Kasumi-1 (cell line): ENCODE data around the gene CDC14B.

ENCODE experiments used
- DNase-seq, 2 experiments: peaks; one replicate each; lab custom pipeline; 2025; lab: John Stamatoyannopoulos, UW

The CDC14B gene

GRCh38 chr9:96484521-96484931 lies 135.1 kb downstream of the CDC14B start:
- DNase-seq: no peak

- no peak for DNase-seq
Measured at GRCh38 chr9:96483733-96484390, 135.8 kb downstream of the CDC14B start.

- DNase-seq: no peak
Measured at GRCh38 chr9:96483197-96483596, 136.4 kb downstream of the CDC14B start.

- DNase-seq: no peak
Measured at GRCh38 chr9:96482476-96482875, 137.2 kb downstream of the CDC14B start.

- DNase-seq: no peak
Measured at GRCh38 chr9:96480736-96481135, 138.9 kb downstream of the CDC14B start.

GRCh38 chr9:96478829-96479371 lies 140.7 kb downstream of the CDC14B start:
- no peak for DNase-seq

- no peak for DNase-seq
Measured at GRCh38 chr9:96476591-96476990, 143.1 kb downstream of the CDC14B start.

GRCh38 chr9:96476013-96476412 lies 143.6 kb downstream of the CDC14B start:
- no peak for DNase-seq

- DNase-seq: no peak
Measured at GRCh38 chr9:96467784-96468183, 151.9 kb downstream of the CDC14B start.

- DNase-seq: no peak
Measured at GRCh38 chr9:96464426-96464825, 155.2 kb downstream of the CDC14B start.

GRCh38 chr9:96462541-96462940 lies 157.1 kb downstream of the CDC14B start:
- no peak for DNase-seq

- DNase-seq: no peak
Measured at GRCh38 chr9:96461336-96461735, 158.3 kb downstream of the CDC14B start.

GRCh38 chr9:96460882-96461281 lies 158.8 kb downstream of the CDC14B start:
- no peak for DNase-seq

GRCh38 chr9:96460470-96460869 lies 159.2 kb downstream of the CDC14B start:
- DNase-seq: no peak

- DNase-seq: no peak
Measured at GRCh38 chr9:96459268-96460007, 160.2 kb downstream of the CDC14B start.

- no peak for DNase-seq
Measured at GRCh38 chr9:96458226-96458625, 161.4 kb downstream of the CDC14B start.

- no peak for DNase-seq
Measured at GRCh38 chr9:96457266-96457665, 162.4 kb downstream of the CDC14B start.

- no peak for DNase-seq
Measured at GRCh38 chr9:96453625-96454024, 166.0 kb downstream of the CDC14B start.

GRCh38 chr9:96450613-96451528 lies 168.8 kb downstream of the CDC14B start:
- no peak for DNase-seq
